Ramos (cell line): ENCODE data around the gene R3HDML.
"Not testable (repeated sequence)": the region's sequence is repeated elsewhere in the genome, so short reads cannot be mapped to it uniquely, and the experiment has no call there.

Experiments
- in situ Hi-C: fragments of 300-500 bp; cut with MboI; formaldehyde crosslinking; loops from one replicate; pipeline ENCODE4 v1.14.3; 2022; ENCODE audit warnings: low sequenced_read_pairs; ENCODE audit not compliant: unreplicated experiment

Gene R3HDML

DNA sequence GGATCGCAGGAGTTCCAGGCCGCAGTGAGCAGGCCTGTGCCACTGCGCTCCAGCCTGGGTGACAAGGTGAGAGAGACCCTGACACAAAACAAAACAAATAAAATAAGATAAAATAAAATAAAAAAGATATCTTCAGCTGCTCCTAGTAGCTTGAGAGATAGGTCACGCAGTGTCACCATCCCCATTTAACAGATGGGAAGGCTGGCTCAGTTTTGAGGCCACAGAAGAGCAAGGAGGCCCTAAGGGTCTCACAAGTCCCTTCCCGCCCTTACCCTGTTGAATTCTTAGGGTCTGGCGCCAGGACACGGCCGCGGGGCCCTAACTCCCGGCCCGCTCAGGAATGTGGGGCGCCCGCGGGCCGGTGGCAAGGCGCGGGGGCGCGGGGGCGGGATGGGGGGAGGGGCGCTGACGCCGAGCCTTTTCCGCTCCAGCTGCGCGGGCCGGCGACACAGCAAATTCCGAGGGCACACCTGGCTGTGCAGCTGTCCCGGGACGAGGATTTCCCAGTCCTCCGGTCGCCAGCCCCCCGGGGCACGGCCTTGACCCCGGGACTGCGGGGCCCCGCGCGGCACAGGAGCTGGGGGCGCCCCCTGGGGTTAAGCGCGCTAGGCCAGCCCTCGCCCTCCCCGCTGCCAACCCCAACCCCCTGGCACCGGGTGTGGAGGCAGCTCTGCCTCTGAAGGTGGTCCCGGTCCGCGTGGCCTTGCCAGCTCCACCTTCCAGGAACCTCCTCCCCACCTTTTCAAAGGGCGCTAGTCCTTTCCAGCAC lies 10.3 kb upstream of the R3HDML start:
- in situ Hi-C loops, result no loop called here

DNA sequence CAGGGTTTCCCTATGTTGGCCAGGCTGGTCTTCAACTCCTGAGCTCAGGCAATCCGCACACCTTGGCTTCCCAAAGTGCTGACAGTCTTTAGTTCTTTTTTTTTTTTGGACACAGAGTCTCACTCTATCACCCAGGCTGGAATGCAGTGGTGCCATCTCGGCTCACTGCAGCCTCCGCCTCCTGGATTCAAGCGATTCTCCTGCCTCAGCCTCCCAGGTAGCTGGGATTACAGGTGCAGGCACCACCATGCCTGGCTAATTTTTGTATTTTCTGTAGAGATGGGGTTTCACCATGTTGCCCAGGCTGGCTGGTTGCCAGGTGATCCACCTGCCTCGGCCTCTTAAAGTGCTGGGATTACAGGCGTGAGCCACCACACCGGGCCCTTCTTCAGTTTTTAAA lies 9.1 kb upstream of the R3HDML start:
- in situ Hi-C loops, result not testable (repeated sequence)

- in situ Hi-C loops, result no loop called here
Measured at GRCh38 chr20:44328428-44328827, 8.4 kb upstream of the R3HDML start.

- in situ Hi-C loops, result no loop called here
Measured at GRCh38 chr20:44331201-44331600, 5.6 kb upstream of the R3HDML start.

DNA sequence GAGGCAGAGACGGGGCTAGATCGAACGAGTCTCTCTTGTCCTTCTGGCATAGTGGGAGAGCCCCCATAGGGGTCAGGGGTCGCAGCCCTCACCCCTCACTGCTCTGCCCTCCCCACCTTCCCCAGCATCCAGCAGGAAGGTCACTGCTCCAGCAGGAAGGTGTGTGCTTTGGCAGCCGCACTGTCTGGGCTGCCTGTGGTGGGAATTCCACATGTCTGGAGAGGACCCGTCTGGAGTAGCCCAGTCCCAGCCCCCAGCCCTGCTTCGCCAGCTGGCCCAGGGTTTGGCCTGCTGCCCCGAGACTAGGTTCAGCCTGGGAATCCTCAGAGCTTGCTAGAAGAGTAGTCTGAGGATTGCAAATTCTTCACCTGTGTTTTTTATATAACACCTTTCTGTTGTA lies 2.5 kb upstream of the R3HDML start:
- in situ Hi-C loops, result no loop called here

GRCh38 chr20:44334709-44335108 lies 2.1 kb upstream of the R3HDML start:
- in situ Hi-C loops, result no loop called here

GRCh38 chr20:44335675-44336074 lies 1.2 kb upstream of the R3HDML start:
- in situ Hi-C loops, result no loop called here

GRCh38 chr20:44336086-44336485 lies 757 bp upstream of the R3HDML start:
- in situ Hi-C loops, result no loop called here

DNA sequence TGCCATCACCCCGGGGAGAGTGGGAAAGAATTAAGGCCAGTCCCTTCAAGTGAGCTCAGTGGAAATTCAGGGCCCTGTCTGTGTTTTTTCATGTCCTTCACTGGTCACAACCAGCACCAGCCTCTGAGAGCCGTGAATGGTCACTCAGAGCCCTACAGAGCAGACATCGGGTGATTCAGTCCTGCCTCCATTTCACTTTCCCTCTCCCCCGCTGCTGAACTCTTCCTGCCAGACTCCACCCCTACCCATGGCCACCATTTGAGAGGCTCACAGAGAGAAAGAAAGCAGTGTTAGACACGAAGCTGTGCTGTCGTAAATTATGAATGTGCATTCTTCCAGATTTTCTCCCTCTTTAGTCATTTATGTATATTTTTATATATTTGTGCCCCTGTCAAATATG lies 5.4 kb downstream of the R3HDML start:
- in situ Hi-C loops, result no loop called here

- in situ Hi-C loops, result no loop called here
Measured at GRCh38 chr20:44343162-44343675, 6.4 kb downstream of the R3HDML start.

DNA sequence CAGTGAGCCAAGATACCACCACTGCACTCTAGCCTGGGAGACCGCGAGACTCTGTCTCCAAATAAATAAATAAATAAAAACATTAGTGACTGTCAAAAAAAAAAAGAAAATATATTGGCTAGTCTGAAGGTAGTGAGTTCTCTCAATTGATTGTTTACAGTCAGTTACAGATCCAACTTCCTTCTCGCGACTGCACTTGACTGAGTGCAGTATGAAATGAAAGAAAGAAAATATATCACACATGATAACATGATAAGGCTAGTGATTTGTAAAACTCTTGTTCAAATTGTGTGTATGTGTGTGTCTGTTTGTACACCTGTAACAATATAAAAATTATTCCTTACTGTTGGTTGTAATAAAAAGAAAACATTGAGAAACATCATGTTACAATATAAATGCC lies 7.9 kb downstream of the R3HDML start:
- in situ Hi-C loops, result no loop called here

DNA sequence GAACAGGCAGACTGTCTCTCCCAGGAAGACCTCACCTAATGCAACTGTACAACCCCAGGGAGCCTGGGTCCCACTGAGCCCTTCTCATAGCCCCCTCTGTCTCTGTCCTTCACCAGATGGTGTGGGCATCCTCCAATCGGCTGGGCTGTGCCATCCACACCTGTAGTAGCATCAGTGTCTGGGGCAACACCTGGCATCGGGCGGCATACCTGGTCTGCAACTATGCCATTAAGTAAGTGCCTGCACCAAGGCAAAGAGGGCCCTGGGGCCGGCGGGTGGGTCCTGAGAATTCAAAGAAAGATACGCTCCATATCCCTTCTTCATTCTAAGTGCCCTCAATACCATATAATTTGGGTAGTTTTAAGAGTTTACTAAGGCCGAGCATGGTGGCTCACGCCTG lies 8.3 kb downstream of the R3HDML start:
- in situ Hi-C loops, result no loop called here

- in situ Hi-C loops, result not testable (repeated sequence)
Measured at GRCh38 chr20:44345941-44346340, 9.1 kb downstream of the R3HDML start.

DNA sequence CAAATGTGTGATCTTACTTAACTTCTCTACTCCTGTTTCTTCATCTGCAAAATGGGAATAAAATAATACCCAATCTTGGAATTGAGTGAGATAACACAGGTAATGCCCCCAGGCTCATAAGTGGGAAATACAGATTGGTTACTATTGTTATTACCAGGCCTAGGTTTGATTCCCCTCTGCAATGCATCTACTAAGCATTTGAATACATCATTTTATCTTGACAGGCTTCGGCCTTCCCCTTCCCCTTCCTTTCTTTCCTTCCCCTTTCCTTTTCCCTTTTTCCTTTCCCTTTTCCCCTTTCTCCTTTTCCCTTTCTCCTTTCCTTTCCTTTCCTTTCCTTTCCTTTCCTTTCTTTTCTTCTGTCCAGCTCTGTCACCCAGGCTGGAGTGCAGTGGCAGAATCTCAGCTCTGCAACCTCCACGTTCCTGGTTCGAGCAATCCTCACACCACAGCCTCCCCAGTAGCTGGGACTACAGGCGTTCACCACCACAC lies 11.4 kb downstream of the R3HDML start:
- in situ Hi-C loops, result no loop called here

DNA sequence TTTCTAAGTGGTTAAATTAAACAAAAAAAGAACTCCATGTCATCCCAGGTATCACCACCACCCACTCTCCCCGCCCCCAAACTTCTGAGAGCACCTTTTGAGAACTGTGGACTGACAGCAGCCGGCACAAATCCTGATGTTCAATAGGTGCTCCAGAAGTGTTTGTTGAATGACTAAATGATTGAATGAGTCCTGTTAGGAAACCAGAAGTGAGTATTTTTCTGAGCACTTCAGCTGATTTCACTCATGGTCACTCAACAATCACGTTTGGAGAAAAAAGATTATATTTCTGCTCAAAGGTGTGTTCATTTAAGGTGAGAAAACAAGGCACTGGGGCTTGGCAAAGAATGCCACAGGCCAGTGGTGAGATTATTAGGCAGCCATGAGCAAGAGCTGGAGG lies 12.5 kb downstream of the R3HDML start:
- in situ Hi-C loops, result no loop called here

- in situ Hi-C loops, result no loop called here
Measured at GRCh38 chr20:44350567-44350966, 13.7 kb downstream of the R3HDML start.

GRCh38 chr20:44354979-44355497 lies 18.2 kb downstream of the R3HDML start:
- in situ Hi-C loops, result no loop called here

DNA sequence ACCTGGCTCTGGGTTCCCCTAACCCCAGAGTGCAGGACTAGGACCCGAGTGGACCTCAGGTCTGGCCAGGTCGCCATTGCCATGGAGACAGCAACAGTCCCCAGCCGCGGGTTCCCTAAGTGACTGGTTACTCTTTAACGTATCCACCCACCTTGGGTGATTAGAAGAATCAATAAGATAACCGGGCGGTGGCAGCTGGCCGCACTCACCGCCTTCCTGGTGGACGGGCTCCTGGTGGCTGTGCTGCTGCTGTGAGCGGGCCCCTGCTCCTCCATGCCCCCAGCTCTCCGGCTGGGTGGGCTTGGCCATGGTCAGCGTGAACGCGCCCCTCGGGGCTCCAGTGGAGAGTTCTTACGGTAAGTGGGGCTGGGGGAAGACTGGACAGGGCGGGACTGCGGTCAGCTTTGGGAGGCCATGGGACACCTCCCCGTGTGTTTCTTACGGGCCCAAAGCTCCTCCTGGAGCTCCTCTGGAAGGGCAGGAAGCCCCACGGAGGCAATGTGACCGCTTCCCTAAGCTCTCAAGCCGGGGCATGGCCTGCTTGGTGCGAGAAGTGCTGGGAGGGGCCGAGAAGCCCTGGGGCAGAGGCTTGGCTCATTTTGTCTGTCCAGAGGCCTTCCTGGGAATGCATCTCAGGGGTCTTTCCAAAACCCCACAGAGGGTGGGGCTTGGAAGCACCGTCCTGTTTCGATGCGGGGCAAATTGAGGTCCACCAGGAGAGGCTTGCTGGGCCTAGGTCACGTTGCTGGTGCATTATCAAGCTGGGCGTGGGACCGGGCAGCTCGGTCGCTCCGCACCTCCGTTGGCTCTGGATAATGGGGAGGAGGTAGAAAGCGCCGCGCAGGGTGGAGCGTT lies 18.9 kb downstream of the R3HDML start, which contains the start of gene HNF4A:
HNF4A (plus strand) TSS at position 202 of the 855 bp plus-strand sequence; CDS start at position 308, 106 bp downstream.
- in situ Hi-C loops, result no loop called here

- in situ Hi-C loops, result no loop called here
Measured at GRCh38 chr20:44356353-44356723, 19.5 kb downstream of the R3HDML start.

DNA sequence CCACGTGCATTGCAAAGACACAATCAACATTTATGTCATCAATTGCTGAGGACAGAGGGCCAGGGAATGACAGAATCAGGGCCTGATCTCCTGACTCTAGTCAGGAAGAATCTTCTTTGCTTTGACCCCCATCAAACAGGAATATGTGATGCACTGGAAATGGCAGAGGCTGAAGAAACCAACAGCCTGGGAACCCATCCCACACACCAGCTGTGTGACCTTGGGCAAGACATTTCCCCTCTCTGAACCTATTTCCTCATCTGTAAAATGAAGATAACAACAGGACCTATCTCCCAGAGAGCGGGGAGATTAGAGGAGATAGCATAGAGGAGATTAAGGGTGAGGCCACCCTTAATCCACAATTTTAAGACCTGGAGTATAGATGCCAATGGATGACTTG lies 20.2 kb downstream of the R3HDML start:
- in situ Hi-C loops, result no loop called here
